ENCODE data around the gene ZNF862. TPM values are rescaled to one million over a fixed set of nuclear protein-coding genes. Genes with fewer than 3 reads are reported as not detected.

ZNF862 gene
- total RNA-seq = 28.2 TPM

DNA sequence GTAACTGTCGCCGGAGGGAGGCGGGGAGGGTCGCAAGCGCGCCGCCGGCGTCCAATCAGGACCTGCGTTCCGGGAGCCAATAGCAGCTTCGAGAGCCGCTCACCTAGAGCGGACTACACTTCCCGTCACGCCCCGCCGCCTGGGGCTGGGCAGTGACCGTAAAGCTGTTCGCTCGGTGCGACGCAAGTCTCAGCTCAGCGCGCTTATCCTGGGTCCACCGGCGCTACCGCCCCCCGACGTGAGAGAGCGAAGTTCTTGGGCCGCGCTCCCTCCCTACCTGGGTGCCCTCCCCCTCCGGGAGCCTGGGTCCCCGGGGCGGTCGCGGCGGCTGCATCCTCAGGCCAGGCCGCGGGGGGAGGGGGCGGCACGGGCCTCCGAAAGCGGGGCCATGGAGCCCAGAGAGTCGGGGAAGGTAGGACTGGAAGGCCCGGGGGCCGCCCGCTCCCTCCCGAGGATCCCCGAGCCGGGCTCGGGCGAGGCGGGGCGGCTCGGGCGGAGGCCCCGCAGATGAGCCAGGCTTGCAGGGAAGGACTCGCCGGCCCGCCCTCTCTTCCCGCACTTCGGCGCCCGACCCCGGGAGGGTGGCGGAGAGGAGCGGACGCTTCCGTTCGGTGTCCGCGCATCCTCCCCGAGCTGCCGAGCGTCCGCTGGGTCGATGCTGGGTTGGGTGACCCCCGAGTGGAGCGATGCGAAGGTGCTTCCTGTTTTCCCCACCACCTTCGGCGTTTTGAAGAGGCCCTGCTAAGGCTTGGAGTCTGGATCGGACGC, at the start of gene ZNF862:
Gene ZNF862, plus strand, starts transcription at position 152 of the 768 bp plus-strand sequence. Its CDS starts 237 bp downstream, at position 389.

DNA sequence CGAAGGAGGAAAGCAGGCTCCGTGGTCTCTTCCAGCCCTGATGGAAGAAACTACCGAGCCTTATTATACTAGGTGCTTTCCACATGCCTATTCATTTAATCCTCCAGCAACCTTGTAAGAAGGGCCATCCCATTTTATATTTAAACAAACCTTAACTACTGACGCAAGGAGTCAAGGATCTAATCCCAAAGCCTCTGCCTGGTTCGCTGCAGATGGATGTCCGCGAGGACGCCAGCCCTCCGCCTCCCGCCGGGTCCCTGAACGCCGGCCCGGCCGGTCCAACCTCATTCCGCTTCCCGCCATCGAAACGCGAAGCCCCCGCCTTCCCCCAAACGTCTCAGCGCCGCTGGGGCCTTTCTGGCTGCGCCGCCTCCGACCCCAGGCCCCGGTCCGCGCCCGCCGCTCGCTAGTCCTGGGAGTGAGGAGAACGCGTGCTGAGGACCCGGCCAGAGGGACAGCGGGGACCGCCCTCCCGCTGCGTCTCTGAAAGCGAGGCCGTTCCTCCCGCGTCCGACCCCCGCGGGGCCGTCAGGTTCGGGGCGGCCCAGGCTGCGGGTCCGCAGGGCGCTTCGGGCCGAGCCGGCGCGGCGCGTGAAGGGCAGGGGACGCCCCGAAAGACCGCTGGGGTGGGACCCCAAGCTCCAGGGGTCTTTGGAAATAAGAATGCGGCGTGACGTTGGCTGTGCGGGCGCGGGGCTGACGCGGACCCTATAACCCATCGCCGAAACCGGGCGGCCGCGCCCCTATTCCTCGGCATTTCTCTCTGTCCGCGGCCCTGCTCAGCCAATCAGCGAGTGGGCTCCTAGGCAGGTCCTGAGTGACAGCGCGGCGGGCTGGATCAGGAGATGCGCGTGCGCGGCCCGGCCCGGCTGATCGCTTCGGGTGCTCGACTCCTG, 35.1 kb downstream of the ZNF862 start, which contains the start of gene ATP6V0E2:
Gene ATP6V0E2, plus strand, starts transcription at position 896 of the 896 bp plus-strand sequence. CDS start 97 bp downstream, outside the sequence.

Small RNA genes within 50 kb of the gene (small RNA-seq; reads per million reads assigned to genes)
- not detected for gene AC093458.1 (ENCODE audit: low replicate concordance)

Other genes starting within 250 kb of the ZNF862 start
- gene ZNF467, start 64.8 kb upstream of the ZNF862 start, total RNA-seq = 1.3 TPM
- 132 TPM for gene ATP6V0E2, start 35.6 kb downstream of the ZNF862 start, total RNA-seq

All from parietal lobe (tissue), 2 donors.